HG03442 (cell line): Measurements from ENCODE around the gene BCL2L12.
"Not testable (repeated sequence)": the region's sequence is repeated elsewhere in the genome, so short reads cannot be mapped to it uniquely, and the experiment has no call there.

Experiments used
- ATAC-seq: cut with Tn5 transposase; IDR thresholded peaks from one replicate; pipeline ENCODE4 v1.9.1; 2021; ENCODE audit warnings: mild to moderate bottlenecking, moderate library complexity; ENCODE audit not compliant: unreplicated experiment

Gene BCL2L12

DNA sequence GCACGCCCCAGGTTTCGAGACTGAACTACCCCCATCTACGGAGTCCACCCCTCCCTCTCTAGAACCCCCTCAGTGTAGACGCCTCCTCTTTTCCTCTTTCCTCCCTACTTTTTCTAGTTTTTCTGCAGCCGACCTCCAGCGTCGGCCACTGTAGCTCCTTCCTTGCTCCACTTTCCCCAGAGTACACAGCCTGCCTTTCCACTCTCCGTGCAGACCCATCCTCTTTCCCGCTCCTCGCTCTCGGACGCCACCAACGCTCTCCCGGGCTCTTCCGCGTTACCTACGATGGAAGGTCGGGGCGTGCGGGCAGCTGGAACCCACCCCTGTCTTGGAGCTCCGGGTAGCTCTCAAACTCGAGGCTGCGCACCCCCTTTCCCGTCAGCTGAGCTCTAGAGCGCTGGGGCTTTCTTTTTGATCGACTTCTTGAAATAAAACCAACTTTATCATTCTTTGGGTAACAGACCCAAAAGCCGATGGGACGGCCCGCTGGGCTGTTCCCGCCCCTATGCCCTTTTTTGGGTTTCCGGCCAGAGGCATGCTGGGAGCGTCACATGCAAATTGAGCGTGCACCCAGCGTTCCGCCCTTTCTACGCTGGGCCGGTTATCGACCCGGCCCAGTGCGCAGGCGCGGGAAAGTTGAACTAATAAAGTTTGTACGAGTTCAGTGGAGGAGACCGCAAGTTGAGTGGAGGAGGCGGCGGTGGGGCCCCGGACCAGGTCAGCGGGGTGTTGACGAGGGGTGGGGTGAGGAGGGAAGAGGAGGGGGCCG lies at the start of gene BCL2L12, which contains the start of gene IRF3:
Gene BCL2L12, plus strand, starts transcription at position 583 of the 769 bp plus-strand sequence. CDS start 760 bp downstream, outside the sequence.
Gene IRF3, minus strand, starts transcription at position 507 of the 769 bp plus-strand sequence. CDS start 1,019 bp downstream, outside the sequence.
- ATAC-seq: peak; percentile 78

GRCh38 chr19:49616532-49616931 lies 49.2 kb upstream of the BCL2L12 start:
- ATAC-seq: no peak

- ATAC-seq: no peak
Observed at GRCh38 chr19:49616945-49617344, 48.8 kb upstream of the BCL2L12 start.

GRCh38 chr19:49617860-49618259 lies 47.9 kb upstream of the BCL2L12 start:
- ATAC-seq: not testable (repeated sequence)

- ATAC-seq: no peak
Observed at GRCh38 chr19:49624967-49625910, 40.5 kb upstream of the BCL2L12 start.

GRCh38 chr19:49626226-49626625 lies 39.5 kb upstream of the BCL2L12 start:
- no peak for ATAC-seq

DNA sequence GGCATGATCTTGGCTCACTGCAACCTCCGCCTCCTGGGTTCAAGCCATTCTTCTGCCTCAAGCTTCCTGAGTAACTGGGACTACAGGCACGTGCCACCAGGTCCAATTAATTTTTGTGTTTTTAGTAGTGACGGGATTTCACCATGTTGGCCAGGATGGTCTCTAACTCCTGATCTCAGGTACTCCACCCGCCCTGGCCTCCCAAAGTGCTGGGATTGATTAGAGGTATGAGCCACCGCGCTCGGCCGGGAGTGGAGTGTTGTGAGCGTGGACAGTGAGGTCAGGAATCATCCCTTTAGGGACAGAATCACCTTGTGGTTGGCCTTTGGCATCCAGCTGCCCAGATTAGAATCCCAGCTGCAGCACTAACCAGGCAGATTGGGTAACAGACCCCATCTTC lies 36.1 kb upstream of the BCL2L12 start:
- no peak for ATAC-seq

- no peak for ATAC-seq
Observed at GRCh38 chr19:49631014-49631588, 34.6 kb upstream of the BCL2L12 start.

- no peak for ATAC-seq
Observed at GRCh38 chr19:49631610-49632192, 34.0 kb upstream of the BCL2L12 start.

GRCh38 chr19:49632576-49632975 lies 33.2 kb upstream of the BCL2L12 start:
- no peak for ATAC-seq

DNA sequence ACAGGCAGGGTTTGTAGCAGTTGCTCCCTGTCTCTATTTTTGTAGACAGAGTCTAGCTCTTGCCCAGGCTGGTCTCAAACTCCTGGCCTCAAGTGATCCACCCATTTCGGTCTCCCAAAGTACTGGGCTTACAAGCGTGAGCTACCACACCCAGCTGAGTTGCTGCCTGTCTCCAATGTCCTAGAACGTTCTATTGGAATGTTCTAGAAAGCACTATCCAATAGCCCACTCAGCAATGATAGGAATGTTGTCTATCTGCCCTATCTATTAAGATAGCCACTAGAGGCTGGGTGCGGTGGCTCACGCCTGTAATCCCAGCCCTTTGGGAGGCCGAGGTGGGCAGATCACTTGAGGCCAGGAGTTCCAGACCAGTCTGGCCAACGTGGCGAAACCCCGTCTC lies 32.5 kb upstream of the BCL2L12 start:
- not testable (repeated sequence) for ATAC-seq

GRCh38 chr19:49635530-49636232 lies 30.1 kb upstream of the BCL2L12 start:
- no peak for ATAC-seq

DNA sequence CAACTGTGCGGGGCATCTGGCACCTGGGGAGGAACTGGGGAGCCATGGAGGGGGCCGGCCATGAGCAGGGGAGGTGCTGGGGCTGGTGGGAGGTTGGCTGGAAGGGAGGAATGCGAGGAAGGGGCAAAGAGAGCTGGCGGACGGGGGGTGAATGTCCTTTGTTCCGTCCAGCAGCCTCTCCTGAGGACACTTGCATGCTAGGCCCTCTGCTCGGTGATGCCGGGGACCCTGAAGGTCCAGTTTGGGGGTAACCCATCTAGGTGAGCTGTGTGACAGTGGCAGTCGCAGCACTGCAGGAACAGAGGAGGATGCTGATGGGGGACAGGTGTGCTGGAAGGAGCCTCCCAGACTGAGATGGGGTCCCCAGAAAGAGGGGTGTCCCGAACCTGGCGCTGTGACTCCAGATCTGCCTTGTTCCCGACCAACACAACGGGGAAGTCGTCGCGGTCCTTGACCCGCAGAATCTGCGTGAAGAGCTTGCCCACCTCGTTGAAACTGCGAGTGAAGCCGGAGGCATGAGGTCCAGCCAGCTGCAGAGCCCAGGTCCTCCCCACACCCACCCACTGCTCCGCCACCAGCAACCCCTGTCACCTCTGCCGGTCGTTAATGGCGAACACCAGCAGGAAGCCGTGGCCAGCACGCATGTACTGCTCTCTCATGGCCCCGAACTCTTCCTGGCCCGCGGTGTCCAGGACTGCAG lies 29.4 kb upstream of the BCL2L12 start:
- no peak for ATAC-seq

GRCh38 chr19:49637821-49638738 lies 27.7 kb upstream of the BCL2L12 start:
- no peak for ATAC-seq

- no peak for ATAC-seq
Observed at GRCh38 chr19:49639401-49640112, 26.2 kb upstream of the BCL2L12 start.

GRCh38 chr19:49640113-49640898 lies 25.4 kb upstream of the BCL2L12 start, which contains the start of gene RRAS:
Gene RRAS, minus strand, starts transcription at chr19:49640143. Its CDS starts 45 bp downstream, at chr19:49640098.
- peak; percentile 54 for ATAC-seq
